M059J (cell line): ENCODE measurements around the gene FAM131C. TPM values are rescaled to one million over a fixed set of nuclear protein-coding genes. Genes with fewer than 3 reads are reported as not detected.

ENCODE experiments used
- DNase-seq: peaks from one replicate; pipeline ENCODE4 v3.0.0-alpha.2; 2012; ENCODE audit warnings: low read depth
- total RNA-seq: library from RNA; depleted of rRNA; stranded (reverse); fragments of >200 nt; shearing (Covaris generic); gene quantifications from 2 replicates; pipeline ENCODE4 v1.2.3, GENCODE V29; 2014

Gene FAM131C
- total RNA-seq, 1 experiment from 2014 or later = 1.7 TPM

- no peak for DNase-seq
Measured at GRCh38 chr1:16101623-16102022, 28.2 kb upstream of the FAM131C start.

DNA sequence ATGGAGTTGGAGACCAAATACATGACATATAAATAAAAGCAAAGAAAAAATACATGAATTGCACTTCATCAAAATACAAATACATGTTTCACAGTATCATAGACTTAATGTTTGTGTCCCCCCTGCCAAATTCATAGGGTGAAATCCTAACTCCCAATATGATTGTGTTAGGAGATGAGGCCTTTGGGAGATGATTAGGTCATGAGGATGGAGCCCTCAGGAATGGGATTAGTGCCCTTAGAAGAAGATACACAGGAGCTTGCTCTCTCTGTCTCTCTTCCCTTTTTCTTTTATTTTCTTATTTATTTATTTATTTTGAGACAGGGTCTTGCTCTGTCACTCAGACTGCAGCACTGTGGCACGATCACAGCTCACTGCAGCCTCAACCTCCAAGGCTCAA lies 26.0 kb upstream of the FAM131C start:
- DNase-seq = no peak

DNA sequence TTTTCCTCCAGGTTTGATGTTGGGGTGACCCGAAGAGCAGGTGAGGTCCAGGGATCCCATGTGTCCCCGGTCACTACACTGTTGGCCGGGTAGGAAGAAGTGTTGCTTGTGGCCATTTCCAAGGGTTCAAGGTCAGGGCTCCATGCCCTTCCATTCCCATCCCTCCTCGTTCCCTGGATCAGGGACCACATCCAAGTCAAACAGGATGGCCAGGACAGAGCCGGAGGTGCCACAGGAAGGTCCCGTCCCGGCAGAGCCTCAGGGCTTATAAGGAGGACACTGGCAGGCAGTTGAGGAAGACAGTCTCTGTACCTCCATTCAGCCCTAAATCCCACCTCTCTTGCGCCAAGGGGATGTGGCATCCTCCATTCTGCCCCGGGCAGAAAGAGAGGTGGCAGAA lies 22.0 kb upstream of the FAM131C start:
- DNase-seq = no peak

DNA sequence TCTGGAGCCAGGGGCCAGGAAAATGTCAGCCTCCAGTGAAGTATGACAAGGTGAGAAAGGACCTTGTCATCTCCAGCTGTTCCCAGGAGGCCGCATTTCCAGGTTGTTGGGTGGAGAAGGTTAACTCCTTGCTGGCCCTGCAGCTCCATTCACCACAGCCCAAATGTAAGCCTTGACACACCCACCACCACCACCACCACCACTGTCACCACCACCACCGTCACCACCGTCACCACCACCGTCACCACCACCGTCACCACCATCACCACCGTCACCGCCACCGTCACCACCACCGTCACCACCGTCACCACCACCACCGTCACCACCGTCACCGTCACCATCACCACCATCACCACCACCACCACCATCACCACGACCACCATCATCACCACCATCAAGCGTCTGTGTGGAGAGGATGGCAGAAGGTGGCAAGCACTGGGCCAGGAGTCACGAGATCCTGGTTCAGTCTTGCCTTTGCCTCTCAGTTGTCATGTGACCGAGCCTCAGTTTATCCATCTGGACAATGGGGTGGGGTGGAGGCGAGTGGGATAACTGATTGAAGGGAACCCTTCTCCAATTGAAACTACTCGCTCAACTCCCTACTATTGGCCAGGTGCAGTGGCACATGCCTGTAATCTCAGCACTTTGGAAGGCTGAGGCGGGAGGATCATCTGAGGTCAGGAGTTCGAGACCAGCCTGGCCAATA lies 21.2 kb upstream of the FAM131C start:
- DNase-seq = no peak

GRCh38 chr1:16093611-16094010 lies 20.2 kb upstream of the FAM131C start:
- DNase-seq = no peak

DNA sequence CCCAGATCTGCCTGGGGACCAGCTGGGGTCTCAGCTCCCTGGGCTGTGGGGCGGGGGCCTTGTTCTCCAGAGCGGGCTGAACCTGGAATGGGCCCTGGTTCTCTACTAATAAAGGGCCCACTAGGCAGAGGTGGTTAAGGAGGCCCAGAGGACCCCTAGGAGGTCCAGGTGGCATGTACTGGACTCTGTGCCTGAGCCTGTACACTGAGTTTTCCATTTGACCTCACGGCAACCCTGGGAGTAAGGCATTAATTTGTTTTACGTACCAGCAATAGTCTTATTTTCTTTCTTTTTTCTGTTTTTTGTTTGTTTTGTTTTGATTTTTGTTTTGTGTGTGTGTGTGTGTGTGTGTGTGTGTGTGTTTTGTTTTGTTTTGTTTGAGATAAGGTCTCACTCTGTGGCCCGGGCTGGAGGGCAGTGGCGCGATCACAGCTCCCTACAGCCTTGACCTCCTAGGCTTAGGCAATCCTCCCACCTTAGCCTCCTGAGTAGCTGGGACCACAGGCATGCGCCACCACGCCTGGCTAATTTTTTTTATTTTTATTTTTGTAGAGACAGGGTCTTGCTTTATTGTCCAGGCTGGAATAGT lies 19.6 kb upstream of the FAM131C start:
- DNase-seq = no peak

GRCh38 chr1:16092097-16092922 lies 18.9 kb upstream of the FAM131C start:
- DNase-seq = no peak

GRCh38 chr1:16091296-16091695 lies 17.8 kb upstream of the FAM131C start:
- no peak for DNase-seq

- DNase-seq = no peak
Measured at GRCh38 chr1:16090076-16090826, 16.8 kb upstream of the FAM131C start.

- DNase-seq = peak; percentile 95
Measured at GRCh38 chr1:16088996-16089395, 15.5 kb upstream of the FAM131C start.

DNA sequence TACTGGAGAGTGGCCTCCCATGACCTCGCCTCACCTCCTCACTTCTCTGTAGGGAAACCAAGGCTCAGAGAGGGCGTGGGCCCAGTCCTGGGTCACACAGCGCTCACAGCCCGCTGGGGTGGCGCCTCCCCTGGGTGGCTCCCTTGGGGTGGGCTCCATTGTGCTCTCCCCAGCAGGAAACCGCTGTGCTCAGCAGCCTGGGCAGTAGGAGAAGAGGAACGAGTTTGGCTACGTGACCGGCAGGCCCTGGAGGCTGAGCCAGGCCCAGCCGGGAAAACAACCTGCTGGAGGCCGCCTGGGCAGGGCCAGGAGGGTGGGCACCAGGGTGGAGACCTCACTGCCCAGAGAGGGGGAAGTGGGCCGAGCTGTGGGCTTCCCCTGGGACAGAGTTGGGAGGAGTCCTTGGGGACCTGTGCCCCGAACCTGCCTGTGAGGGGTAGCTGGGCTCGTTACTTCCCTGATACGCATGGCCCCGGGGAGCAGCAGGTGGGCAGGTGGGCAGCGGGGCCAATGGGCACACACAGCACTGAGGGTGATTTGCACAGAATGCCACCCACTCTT lies 15.0 kb upstream of the FAM131C start:
- no peak for DNase-seq

GRCh38 chr1:16087733-16088132 lies 14.3 kb upstream of the FAM131C start:
- DNase-seq = no peak

GRCh38 chr1:16085522-16085921 lies 12.1 kb upstream of the FAM131C start:
- DNase-seq = no peak

DNA sequence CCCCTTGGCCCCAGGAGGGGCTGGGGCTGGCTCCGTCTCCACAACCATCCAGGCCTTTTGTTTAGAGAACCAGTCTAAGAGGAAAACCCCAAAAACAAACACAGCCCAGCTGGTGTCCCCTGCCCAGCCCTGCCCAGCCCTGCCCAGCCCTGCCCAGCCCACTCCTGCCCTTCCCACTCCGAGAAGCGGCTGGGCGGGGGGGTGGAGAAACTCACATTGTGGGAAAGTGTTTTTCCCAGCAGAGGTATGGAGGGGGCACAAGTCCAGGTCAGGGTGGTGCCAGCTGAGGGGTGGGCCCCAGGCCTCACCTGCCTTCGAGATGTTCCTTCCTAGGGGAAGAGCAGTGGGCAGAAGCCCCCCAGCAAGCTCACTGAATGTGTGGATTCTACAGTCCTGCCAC lies 10.0 kb upstream of the FAM131C start:
- no peak for DNase-seq

DNA sequence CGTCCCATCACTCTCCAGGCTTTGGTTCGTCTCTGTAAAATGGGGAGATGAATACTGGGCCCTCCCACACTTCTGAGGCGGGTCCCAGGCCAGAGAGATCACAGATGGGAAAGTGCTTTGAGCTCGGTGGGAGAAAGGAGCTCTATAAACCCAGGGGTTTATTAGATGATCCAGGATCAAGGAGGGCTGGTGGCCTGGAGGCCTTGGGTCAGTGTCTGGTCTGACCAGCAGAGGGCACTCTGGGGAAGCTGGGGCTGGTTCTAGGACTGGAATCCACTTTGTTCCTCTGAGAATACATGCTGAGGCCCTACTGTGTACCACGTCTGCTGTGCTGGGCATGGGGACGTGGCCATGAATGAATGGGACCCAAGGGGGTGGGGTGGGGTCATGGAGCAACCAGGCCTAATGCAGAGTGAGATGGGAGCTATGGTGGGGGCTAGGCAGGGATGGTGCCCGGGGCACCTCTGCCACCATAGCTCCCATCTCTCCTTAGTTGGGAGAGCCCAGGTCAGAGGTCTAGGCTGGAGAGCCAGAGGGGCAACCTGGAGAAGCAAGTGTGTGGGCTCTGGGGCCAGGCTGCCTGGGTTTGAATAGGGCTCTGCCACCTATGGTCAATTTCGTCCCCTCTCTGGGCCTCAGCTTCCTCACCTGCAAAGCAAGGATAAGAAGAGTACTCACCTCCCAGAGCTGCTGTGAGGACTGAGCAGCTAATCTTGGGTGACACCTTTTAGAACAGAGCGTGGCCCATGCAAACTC lies 9.0 kb upstream of the FAM131C start:
- DNase-seq = peak; percentile 70

GRCh38 chr1:16081636-16082035 lies 8.2 kb upstream of the FAM131C start:
- no peak for DNase-seq

GRCh38 chr1:16080422-16081150 lies 7.1 kb upstream of the FAM131C start:
- DNase-seq = no peak

DNA sequence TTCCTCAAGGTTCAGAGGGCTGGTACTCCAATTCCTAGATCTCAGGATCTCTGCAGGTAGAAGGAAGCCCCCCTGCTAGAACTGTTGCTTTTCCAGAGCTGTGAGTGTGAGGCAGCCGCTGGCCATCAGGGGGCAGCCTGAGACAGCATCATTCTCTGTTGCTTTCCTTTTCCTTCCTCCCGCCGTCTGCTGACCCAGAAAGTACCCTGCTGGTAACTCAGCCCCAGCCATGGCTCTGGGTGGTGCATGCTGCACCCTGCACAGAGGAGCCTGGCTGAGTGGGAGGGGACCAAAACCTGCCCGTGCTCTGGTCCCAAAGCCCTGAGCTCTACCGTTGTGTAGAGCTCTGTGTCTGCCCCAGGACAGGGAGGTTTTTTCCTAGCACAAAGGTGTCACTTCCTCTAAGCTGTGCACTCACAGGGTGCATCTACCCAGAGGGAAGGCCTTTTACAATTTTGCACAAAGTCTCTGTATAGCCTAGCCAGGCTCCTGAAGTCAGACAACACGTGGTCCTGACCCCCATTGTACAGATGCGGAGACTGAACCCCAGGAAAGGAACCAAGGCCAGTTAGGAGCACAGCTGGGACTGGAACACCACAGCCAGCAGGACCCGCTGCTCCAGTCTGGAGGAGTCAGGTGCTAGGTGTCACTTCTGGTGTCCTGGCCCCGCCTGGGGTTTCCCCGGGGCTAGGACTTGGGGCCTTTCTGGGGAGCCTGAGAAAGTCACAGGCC lies 5.6 kb upstream of the FAM131C start:
- DNase-seq = peak; percentile 79

DNA sequence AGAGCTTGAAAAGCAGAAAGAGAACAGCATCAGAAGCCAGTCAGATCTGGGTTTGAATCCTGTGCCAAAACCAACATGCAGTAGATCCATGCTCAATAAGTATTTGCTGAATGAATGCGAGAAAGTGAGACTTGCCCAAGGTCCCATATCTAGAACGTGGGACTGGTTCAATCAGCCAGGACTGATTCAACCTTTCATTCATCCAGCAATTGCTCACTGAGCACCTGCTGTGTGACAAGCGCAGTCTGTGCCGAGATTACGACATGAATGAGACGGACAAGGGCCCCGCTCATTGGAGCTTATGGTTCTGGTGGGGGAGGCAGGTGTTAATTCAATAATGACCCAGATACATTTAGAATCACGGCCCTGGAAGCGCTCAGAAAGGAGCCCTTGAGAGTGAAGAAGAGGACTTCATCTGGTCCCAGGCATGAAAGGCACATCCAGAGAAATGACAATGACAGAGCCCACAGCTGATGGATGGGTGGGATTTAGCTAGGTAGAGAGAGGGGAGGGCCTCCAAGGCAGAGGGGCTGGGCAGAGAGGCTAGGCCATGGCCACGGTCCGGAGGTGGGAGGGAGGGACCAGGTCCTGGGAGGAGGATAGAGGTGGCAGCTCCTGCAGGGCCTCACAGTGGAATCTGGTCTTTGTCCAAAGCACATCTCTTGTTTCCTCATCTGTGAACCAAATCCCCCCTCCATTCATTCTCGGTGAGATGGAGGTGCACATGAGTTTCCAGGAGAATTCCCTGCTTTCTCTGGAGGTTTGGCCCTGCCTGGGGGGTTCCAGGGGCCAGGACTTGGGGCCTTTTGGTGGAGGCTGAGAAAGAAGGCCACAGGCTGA lies 4.2 kb upstream of the FAM131C start:
- no peak for DNase-seq
